C1 segment of cervical spinal cord (tissue), 14 donors: ENCODE measurements around the gene NAP1L3.

Experiments
- DNase-seq, 14 donors: peaks; one replicate each; lab custom pipeline; 2025; lab: John Stamatoyannopoulos, UW

The NAP1L3 gene

DNA sequence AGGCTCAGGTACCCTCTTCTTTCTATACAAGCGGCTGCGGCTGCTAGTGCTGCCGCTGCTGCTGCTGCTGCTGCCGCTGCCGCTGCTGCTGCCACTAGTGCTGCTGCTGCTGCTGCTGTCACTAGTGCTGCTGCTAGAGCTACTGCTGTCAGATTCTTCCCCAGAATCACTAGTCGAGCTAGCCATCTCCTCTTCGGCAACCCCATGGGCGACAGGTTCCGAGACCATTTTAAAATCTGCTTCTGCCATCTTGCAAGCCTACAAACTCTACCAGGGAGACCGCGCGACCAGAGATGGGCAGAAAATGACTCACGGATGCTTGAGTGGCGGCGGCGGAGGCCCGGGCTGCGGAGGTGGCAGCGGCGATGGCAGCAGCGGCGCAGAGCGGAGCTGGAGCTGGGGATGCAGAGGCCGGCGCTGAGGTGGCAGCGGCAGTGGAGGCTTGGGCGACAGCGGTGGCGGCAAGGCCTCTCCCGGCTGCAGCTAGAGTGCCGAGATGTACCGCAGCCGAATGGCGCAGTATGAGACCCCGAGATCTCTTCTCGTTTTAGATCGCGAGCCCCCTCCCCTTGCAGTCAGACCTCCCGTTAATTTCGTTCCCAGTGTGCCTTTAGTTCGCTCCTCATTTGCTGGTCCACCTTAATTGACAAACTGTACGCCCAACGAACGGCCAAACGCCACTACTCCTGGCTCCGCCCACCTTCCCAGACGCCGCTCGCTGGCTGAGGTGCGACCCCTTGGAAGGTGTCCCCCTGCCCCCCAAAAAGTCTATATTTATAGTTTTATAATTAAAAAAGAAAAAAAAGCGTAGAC lies at the start of gene NAP1L3:
Gene NAP1L3 (minus strand): TSS at position 523 of the 813 bp plus-strand sequence. CDS start 274 bp downstream, at position 249.
- DNase-seq: peak in 13 of 14 donors; percentile 3 to 87 (median 76)

DNA sequence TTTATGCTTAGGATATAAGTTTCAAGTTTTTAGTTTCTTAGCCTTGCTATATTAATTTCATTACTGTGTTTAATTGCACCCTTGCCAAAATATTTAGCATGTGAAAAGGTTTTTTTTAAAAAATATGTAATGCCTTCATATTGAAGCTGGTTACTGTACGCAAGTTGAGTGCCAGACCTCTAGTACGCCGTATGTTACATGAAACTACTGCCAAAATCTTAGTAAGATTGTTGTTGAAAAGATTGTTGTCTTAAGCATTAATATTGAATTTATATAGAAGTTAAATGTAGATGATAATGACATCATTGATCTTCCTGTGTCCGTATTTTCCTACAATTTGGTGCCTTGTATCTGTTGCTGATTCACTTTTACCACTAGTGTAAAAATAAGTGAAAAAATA lies 37.7 kb upstream of the NAP1L3 start:
- no peak for DNase-seq

DNA sequence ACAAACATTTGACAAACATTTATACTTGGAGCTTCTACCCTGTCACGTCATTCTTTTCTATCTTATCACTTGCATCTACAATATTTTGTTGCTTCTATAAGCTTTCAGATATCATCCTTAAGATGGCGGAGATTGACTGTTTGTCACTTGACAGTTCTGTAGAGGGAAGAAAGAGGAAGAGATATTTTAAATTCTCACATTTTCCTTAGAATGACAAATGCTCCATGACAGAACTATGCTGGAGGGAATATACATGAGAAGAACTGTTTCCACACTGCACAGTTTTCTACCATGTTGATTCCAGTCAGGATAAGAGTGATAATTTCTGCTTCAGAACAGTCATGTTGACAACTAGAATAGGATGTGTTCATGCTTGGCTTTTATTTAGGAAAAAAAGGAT lies 30.3 kb upstream of the NAP1L3 start:
- DNase-seq: no peak

DNA sequence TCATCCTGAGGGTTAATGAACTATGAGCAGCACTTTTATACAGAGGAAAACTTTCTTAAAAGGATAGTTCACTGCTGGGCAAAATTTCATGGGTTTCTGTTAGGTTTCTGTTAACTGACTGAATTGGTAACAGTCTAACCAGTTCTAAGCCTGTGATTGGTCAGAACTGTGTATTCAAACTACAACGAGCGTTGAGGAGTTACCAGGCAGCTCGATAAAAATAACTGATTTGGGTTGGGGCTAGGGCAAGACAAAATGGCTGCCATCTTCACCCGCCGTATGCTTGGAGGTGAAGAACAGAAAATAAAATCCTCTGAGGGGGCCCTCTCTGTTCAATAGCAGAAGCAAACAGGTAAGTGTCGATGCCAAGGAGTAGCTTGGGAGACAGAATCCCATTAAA lies 22.6 kb upstream of the NAP1L3 start:
- no peak for DNase-seq

- peak in 1 of 14 donors; percentile 85 for DNase-seq
Observed at GRCh38 chrX:93673869-93674271, 492 bp upstream of the NAP1L3 start, which contains the start of gene FAM133A. Gene FAM133A, plus strand, starts transcription at chrX:93674206. Its CDS starts 35,214 bp downstream, at chrX:93709420.

DNA sequence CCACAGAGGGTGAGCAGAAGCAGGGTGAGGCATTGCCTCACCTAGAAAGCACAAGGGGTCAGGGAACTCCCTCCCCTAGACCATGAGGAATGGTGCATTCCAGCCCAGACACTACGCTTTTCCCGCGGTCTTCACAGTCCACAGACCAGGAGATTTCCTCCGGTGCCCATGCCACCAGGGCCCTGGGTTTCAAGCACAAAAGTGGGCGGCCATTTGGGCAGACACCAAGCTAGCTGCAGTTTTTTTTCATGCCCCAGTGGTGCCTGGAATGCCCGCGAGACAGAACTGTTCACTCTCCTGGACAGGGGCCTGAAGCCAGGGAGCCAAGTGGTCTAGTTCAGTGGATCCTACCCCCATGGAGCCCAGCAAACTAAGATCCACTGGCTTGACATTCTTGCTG lies 12.8 kb downstream of the NAP1L3 start:
- no peak for DNase-seq

- no peak for DNase-seq
Observed at GRCh38 chrX:93649381-93649780, 24.0 kb downstream of the NAP1L3 start.

GRCh38 chrX:93637591-93637990 lies 35.8 kb downstream of the NAP1L3 start:
- no peak for DNase-seq
